ENCODE data around the gene PRPF8. TPM values are rescaled to one million over a fixed set of nuclear protein-coding genes. Genes with fewer than 3 reads are reported as not detected.

PRPF8 gene
- total and polyA plus RNA-seq, 2 of the 13 experiments (the other 11 are each of a cell fraction or from before 2014, with no cell fraction given), result 112 to 179 TPM

- TF ChIP-seq SETDB1 (CRISPR knock-in tag; IDR thresholded peaks at IDR 0.05; ENCODE audit: borderline replicate concordance), result no peak
- no peak for TF ChIP-seq ATF7 (IDR thresholded peaks at IDR 0.05)
- no peak for TF ChIP-seq ATF7 (CRISPR knock-in tag; IDR thresholded peaks at IDR 0.05)
- no peak for TF ChIP-seq ZFP82 (CRISPR knock-in tag; IDR thresholded peaks at IDR 0.05; ENCODE audit: borderline replicate concordance)
- no peak for TF ChIP-seq HHEX (CRISPR knock-in tag; IDR thresholded peaks at IDR 0.05)
- no peak; the same call in 1 of the 2 replicates for TF ChIP-seq ZNF703 (CRISPR knock-in tag; IDR thresholded peaks at IDR 0.05; ENCODE audit: borderline replicate concordance)
- TF ChIP-seq KLF9 (CRISPR knock-in tag; IDR thresholded peaks at IDR 0.05; ENCODE audit: low read depth), result 0 out of 2 replicates have a peak, but pooled peaks have one; percentile 24
- TF ChIP-seq RNF219 (CRISPR knock-in tag; IDR thresholded peaks at IDR 0.05), result no peak
- no peak for TF ChIP-seq KLF15 (CRISPR knock-in tag; IDR thresholded peaks at IDR 0.05; ENCODE audit: borderline replicate concordance)
- TF ChIP-seq ZNF746 (CRISPR knock-in tag; IDR thresholded peaks at IDR 0.05), result no peak
- no peak for TF ChIP-seq PCBP2 (optimal IDR thresholded peaks at IDR 0.05; ENCODE audit: low read depth, low read length, poor library complexity, severe bottlenecking)
- no peak for TF ChIP-seq ELF3 (CRISPR knock-in tag; IDR thresholded peaks at IDR 0.05)
- no peak for TF ChIP-seq ZSCAN5A (CRISPR knock-in tag; IDR thresholded peaks at IDR 0.05; ENCODE audit: borderline replicate concordance)
- TF ChIP-seq KAT2B (IDR thresholded peaks at IDR 0.05; ENCODE audit: borderline replicate concordance, low read depth, low read length), result no peak
- peak; percentile 65; the same call in 1 of the 2 replicates for TF ChIP-seq SIN3B (IDR thresholded peaks at IDR 0.05; ENCODE audit: low read length)
- TF ChIP-seq ZZZ3 (CRISPR knock-in tag; IDR thresholded peaks at IDR 0.05; ENCODE audit: borderline replicate concordance), result no peak
- 0 out of 2 replicates have a peak, but pooled peaks have one; percentile 22 for TF ChIP-seq TEAD2 (CRISPR knock-in tag; IDR thresholded peaks at IDR 0.05)
- peak; percentile 61; the same call in 1 of the 2 replicates for TF ChIP-seq KLF12 (CRISPR knock-in tag; IDR thresholded peaks at IDR 0.05; ENCODE audit: borderline replicate concordance)
- TF ChIP-seq HMGXB3 (CRISPR knock-in tag; IDR thresholded peaks at IDR 0.05; ENCODE audit: borderline replicate concordance), result no peak; the same call in 1 of the 2 replicates
- TF ChIP-seq HNF4G (IDR thresholded peaks at IDR 0.05; ENCODE audit: borderline replicate concordance, low read depth, low read length), result no peak; the same call in 1 of the 2 replicates
- no peak; the same call in 1 of the 2 replicates for TF ChIP-seq HNF4G (CRISPR knock-in tag; IDR thresholded peaks at IDR 0.05; ENCODE audit: borderline replicate concordance, low read depth)
- TF ChIP-seq CENPX (CRISPR knock-in tag; IDR thresholded peaks at IDR 0.05), result no peak
Observed at GRCh38 chr17:1716076-1716911, 31.6 kb upstream of the PRPF8 start (continued).
